HG02610 (cell line): Measurements from ENCODE around the gene SMIM10L2A.
"Not testable (repeated sequence)": the region's sequence is repeated elsewhere in the genome, so short reads cannot be mapped to it uniquely, and the experiment has no call there.

ENCODE experiments used
- ATAC-seq: cut with Tn5 transposase; IDR thresholded peaks from one replicate; pipeline ENCODE4 v1.9.1; 2021; ENCODE audit warnings: mild to moderate bottlenecking, moderate library complexity; ENCODE audit not compliant: unreplicated experiment

SMIM10L2A gene

GRCh38 chrX:135449637-135450550 is 28.1 kb downstream of the SMIM10L2A start:
- ATAC-seq = no peak

- no peak for ATAC-seq
These were observed 31.6 kb downstream of the SMIM10L2A start for GRCh38 chrX:135453381-135453780.

GRCh38 chrX:135454816-135455215 is 33.1 kb downstream of the SMIM10L2A start:
- ATAC-seq = no peak

GRCh38 chrX:135461756-135462155 is 40.0 kb downstream of the SMIM10L2A start:
- ATAC-seq = not testable (repeated sequence)

GRCh38 chrX:135463937-135464336 is 42.2 kb downstream of the SMIM10L2A start:
- no peak for ATAC-seq

- ATAC-seq = no peak
These were observed 54.6 kb downstream of the SMIM10L2A start for GRCh38 chrX:135476378-135476777.

GRCh38 chrX:135477576-135477975 is 55.8 kb downstream of the SMIM10L2A start:
- no peak for ATAC-seq
